Amniotic stem cell (primary cell): Measurements from ENCODE around the gene MAD1L1.
"Not testable (repeated sequence)": the region's sequence is repeated elsewhere in the genome, so short reads cannot be mapped to it uniquely, and the experiment has no call there.

Experiments
- DNase-seq: peaks from one replicate; lab custom pipeline; 2025; lab: John Stamatoyannopoulos, UW

The MAD1L1 gene

DNA sequence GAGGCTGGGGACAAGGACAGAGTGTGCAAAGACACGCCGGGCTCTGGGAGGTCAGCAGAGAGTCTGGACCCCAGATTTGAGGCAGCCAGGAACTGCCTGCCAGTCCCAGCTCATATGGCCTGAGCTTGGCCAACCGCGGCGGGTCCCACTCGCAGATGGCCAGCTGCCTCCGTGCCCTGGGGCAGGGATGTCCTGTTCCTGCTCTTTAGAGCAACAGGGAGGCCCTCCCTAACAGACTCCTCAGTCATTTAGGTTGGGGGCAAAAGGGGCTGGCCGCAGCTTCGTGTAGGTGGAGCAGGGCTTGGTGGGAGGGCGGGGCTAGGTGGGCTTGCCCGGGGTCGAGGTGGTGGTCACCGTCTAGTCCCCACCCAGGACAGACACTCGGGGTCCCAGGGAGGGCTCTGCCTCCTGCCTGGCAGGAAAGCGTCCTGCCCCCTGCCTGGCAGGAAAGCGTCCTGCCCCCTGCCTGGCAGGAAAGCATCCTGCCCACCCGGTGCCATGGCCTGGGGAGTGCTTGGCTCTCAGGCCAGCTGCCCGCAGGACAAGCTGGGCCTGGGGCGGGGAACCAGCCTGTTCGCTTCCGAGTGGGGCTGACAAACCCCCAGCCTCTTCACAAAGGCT is 393.7 kb downstream of the MAD1L1 start:
- DNase-seq: not testable (repeated sequence)

DNA sequence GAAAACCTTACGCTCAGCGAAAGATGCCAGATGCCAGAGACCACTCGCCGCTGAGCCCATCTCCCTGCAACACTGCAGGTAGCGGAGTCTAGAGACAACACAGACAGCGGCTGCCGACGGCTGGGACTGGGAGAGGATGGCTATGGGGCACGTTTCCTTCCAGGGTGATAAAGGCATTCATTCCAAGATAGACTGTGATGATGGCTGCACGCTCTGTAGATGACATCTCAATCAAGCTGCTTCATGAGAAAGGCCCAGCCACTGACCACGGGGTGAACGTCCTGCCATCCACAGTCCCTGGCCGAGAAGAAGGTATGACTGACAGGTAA is 394.2 kb downstream of the MAD1L1 start:
- DNase-seq: not testable (repeated sequence)

DNA sequence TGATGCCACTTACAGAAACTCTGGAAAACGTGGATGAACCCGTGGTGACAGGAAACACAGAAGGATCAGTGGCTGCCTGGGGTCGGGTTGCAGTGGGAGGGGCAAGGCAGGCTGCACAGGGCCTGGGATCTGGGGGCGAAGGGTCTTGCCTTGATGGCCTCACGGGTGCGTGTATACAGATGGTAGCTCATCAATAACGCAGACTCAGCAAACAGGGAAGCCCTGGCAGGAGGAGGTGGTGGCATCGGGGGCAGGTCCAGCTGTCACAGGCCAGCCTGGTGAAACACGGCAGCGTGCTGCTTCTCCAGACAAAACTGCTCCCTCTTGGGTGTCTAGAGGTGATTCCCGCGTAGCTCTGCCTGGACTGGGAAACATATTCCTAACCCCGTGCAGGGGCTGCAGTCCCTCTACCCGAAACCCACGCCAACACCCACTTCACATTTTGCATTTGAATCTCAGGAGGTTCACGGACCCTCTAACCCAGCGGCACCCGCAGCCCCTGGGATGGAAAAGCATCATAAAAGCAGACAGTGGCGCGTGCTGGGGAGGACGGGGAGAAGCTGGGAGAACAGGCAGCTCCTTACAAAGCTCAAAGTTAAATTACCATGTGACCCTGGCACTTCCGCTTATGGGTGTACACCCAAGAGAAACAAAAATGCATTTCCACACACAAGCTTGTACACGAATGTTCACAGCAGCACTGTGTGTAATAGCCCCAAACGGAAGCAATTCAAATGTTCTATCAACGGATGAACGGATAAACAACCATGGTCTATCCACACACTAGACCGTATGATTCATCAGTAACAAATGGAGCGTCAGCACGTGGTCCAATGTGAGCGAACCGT is 394.8 kb downstream of the MAD1L1 start:
- not testable (repeated sequence) for DNase-seq

DNA sequence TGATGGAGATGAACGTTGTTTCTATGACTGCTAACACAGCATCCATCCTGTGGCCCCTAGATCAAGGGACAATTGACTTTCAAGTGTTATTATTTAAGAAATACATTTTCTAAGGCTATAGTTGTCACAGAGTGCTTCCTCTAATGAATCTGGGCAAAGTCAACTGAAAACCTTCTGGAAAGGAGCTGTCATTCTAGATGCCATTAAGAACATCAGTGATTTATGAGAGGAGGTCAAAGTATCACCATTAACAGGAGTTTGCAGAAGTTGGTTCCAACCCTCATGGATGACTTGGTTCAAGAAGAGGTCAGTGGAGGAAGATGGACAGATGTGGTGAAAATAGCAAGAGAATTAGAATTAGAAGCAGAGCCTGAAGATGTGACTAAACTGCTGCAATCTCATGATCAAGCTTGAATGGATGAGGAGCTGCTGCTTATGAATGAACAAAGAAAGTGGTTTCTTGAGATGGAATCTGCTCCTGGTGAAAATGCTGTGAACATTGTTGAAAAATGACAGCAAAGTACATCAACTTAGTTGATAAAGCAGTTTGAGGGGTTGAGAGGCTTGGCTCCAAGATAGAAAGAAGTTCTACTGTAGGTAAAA is 400.7 kb downstream of the MAD1L1 start:
- DNase-seq: not testable (repeated sequence)

DNA sequence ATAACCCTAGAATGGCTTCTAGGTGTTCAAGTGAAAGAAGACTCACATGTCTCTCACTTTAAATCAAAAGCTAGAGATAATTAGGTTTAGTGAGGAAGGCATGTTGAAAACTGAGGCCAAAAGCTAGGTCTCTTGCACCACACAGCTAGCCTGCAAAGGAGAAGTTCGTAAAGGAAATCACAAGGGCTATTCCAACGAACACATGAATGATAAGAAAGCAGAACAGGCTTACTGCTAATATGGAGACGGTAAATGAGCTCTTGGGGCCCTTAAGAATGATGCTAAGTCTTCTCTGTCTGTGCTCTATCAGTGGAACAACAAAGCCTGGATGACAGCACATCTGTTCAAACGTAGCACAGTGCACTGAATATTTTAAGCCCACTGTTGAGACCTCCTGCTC is 401.3 kb downstream of the MAD1L1 start:
- DNase-seq: not testable (repeated sequence)

DNA sequence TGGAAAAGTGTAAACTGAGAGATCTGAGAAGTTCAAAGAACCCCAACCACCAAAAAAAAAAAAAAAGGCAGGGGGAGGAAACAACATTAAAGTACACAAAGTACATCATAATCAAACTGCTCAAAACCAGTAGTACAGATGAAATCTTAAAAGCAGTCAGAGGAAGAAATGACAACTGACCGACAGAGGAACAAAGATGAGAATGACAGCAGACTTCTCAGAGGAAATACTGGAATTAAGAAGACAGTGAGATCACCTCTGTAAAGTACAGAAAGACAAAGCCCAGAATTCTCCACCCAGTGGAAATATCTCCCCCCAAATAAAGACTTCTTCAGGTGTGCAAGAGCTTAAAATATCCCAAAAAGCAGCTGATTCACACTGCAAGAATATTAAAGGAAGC is 403.1 kb downstream of the MAD1L1 start:
- DNase-seq: not testable (repeated sequence)

DNA sequence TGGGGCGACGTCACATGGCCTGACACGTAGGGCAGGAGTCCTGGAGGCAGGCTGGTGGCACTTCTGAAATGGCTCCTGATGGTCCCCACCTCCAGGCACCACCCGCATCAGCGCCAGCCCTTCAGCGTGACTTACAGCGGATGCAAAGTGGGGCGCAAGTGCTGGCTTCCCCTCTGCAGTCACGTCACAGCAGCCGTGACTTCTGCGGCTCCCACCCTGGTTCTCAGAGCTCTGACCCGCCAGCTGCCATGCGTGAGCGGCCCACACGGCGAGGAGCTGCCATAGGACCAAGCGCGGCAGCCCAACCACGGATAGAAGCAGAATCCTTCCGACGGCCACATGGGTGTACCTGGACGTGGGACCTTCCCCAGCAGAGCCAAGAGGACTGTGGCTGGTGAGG is 403.6 kb downstream of the MAD1L1 start:
- DNase-seq: no peak

DNA sequence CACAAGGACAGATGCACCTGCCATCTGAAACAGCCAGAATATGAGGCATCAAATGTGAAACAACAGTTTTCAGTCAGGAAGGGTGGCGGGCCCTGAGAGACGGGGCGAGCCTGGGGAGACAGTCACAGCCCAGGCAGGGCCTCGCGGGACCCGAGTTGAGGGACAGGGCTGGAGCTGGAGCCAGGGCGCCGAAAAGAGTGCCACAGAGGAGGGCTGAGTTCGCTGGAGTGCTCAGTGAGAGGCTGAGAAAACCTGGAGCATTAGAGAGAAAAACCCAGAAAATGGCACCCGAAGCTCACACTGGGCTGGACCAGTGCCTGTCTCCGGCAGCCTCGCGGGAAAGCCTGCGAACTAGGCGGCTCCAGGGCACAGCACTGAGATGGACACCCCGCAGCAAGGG is 404.6 kb downstream of the MAD1L1 start:
- DNase-seq: not testable (repeated sequence)

DNA sequence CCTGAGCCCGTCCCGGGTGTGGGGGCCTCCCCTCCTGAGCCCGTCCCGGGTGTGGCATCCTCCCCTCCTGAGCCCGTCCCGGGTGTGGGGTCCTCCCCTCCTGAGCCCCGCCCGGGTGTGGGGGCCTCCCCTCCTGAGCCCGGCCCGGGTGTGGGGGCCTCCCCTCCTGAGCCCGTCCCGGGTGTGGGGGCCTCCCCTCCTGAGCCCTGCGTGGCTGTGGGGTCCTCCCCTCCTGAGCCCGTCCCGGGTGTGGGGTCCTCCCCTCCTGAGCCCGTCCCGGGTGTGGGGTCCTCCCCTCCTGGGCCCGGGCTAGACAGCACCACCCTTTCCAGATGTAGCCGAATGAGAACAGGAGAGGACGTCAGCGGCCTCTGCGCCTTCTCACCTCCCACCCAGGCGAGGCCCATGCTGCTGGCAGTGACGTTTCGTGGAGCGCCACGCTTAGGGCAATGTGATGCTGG is 405.2 kb downstream of the MAD1L1 start:
- DNase-seq: not testable (repeated sequence)

DNA sequence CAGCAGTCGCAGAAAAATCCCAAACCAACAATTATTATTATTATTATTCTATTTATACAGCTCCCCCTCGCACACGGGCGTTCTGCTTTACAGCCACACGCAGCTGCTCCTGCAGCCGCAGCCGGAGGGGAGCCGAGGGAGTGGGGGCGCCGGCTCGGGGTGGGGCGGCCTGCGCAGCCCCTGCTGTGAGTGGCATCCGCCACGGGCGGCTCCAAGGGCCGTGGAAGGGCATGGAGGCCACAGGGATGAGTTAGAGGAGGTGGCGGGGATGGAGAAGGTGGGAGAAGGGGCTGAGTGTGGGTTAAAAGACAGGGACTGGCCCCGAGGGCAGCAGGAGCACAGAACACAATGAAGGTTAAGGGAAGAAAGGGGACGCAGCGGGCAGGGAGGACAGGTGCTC is 405.8 kb downstream of the MAD1L1 start:
- DNase-seq: not testable (repeated sequence)

DNA sequence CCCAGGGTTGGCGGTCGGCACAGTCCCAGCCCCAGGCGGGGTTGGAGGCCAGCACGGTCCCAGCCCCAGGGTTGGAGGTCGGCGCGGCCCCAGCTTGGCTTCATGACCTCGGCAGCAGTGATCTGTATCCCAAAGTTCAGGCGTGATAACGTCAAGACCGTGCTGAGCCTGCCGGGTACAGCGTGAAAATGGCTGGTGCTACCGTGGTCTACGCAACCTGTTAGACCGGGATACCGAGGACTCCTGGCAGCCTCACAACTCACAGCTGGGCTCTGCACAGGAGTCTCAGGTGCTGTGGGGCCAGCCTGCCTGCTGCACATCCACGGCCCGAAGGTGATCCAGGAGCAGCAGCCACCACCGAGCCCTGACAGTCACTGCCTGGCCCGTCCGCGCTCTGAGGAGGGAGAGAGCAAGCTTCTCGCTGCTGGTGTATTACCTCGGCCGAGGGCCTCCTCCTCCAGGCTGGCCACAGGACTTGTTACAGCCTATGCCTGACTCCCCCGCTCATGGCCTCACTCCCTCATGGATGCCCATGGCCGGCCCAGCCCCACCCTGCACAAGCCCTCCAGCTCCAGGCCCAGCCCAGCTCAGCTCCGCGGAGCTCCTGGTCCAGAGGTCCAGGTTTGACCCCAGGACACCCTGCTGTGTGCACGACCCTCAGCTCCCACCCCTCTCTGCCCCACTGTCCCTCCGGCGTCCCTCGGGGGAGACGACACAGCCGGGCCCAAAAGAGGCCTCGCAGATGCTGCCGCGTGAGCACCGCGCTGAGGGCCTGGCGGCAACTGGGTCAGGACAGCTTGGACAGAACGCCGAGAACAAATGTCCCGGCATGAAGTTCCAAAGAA is 406.6 kb downstream of the MAD1L1 start:
- no peak for DNase-seq

DNA sequence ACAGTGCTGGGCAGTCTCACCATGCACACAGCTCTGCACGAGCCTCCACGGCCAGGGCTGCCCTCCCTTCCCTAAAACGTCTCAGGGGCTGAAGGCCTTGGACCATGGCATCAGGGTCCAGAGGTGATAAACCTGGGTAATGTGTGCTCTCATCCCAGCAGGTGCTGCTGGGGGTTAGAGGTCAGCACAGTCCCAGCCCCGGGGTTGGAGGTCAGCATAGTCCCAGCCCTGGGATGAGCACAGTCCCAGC is 407.2 kb downstream of the MAD1L1 start:
- not testable (repeated sequence) for DNase-seq

DNA sequence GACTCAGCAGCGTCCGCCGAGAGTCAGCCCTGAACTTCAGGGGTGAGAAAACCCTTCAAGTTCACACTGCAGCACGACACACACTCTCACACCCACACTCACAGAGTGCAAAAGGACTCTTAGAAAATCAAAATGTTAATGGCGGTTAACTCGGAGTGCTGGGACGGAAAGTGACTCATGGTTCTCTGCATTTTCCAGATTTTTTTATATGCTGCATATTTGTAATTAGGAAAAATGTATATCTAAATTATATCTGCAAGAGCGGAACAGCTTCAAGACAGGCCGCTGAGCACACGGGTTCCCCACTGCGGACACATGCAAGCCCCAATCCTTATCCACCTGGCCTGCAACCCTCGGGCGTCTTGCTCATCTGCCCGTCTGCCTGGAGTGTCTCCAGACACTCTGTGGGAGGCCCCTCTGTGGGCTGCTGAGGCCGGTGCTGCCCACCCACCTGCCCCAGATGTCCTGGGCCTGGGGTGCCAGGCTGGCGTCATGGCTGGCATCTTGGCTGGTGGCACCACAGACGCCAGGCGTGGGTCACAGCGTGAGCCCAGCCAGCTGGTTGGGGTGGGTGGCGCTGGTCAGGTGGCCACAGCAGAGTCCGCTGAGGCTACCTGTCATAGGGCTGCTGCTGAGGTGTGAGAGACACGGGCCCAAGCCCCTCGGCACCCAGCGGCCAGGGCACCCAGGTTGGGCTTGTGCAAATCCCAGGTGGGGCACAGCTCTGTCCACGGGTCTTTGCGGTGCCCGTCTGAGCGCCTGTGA is 407.7 kb downstream of the MAD1L1 start:
- DNase-seq: not testable (repeated sequence)

DNA sequence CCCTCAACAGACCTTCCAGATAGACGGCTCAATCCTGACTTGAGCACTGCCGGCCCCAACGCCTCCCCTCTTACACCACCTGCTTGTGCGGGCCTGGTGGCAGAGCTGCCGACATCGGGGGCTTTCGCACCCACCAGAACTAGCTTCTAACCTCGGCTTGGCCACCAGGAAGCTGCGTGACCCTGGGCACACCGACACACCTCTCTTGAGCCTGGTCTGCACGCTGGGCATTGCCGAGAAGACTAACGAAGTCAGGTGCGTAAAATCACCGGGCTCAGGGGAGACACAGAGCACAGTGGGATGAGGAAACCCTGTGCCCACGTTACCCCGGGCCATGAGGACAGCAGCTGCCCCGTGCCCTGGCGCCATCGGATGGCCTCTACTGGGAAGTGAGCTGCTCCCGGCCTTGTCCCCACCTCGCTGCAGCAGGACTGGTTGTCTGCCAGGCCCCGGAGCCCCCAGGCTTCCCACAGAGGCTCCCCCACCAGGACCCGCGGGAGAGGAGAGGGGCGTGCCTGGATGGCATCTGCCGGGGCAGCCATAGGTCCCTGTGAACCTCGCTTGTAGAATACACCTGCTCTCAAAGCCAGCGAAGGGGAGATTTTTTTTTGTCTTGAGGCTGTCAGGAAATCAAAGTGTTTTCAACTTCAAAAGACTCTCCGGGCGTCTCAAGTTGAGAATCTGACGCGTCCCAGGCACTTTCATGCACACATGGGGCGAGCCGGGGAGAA is 408.4 kb downstream of the MAD1L1 start:
- DNase-seq: not testable (repeated sequence)

DNA sequence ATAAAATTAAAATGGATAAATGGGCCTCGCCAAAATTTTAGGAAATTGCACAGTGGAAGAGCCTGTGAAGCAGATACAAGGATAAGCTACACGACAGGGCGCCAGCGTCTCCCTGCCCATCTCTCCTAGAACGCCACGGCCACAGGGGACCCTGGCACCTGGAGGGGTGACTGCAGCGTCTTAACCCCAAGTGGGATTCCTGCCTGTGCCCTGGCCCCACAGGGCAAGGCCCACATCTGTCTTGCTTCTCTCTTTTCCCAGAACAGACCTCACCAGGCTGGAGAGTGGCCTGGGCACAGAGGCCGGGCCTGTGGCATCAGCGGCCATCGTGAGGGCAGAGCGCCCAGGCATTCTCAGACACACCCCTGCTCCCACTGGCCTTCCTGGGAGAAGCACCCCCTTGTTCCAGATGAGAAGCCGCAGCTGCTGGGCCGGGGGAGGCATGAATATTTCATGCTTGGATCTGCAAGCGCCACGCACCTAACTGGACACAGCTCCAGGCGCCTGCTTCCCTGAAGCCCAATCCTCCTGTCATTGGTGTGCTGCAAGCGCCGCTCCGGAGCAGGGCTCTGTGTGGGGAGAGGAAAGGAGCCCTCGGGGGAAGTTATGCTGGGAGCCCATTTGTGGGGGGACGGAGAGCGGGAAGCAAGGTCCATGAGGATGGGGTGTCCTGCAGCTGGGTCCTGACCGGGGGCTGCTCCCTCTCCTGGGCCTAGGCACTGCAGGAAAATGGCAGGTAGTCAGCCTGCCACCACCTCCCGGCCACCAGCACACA is 409.2 kb downstream of the MAD1L1 start:
- DNase-seq: no peak

DNA sequence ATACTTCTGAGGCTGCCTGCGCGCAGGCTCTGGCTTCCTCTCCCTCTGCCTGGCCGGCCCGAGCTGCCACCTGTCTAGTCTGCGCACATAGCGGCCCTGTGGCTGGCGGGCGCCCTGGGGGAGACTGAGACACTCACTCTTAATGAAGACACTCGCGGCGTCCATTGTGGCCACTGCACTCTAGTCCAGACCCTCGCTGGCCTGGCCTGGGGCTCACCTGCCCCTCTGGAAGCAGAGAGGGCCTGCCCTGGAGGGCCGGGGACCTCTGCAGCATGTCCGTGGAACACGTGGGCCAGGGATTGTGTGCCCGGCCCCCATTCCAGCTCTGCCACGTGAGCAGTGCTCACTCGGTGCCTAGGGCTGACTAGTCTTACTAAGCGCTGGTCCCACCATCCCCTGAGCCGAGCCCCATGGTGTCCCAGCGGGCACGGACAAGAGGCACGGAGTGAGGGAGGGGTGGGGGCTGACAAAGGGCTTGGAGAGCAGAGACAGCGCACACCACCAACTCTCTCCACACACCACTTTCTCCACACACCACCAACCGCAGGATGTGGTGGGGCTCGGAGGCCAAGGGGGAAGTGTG is 413.4 kb downstream of the MAD1L1 start:
- no peak for DNase-seq

DNA sequence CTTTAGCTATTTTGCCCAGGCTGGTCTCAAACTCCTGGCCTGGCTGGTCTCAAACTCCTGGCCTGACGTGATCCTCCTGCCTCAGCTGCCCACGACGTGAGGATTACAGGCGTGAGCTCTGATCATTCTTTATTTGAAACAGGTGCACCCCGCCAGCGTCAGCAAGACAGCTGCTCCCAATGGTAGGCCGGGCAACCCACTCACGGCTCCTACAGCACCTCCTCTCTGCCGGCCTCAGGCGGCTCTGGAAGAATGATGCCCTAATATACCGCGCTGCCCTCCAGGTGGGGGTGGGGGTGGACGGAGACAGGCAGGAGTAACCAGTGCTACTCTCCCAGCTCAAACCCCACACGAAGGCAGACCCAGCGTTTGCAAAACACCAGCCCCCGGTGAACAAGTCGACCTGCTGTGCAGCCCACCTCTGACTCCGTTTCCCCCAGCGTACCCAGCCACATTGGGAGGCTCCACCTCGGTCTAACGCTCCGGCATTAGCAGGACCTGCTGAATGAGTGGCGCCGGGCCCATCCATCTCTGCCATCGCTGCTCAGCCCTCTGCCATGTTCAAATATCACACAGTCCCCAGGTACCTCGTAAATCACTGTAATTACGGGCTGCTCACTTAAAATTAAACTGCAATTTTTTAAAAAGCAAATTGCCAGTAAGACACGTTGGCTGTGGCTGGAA is 414.0 kb downstream of the MAD1L1 start:
- no peak for DNase-seq

DNA sequence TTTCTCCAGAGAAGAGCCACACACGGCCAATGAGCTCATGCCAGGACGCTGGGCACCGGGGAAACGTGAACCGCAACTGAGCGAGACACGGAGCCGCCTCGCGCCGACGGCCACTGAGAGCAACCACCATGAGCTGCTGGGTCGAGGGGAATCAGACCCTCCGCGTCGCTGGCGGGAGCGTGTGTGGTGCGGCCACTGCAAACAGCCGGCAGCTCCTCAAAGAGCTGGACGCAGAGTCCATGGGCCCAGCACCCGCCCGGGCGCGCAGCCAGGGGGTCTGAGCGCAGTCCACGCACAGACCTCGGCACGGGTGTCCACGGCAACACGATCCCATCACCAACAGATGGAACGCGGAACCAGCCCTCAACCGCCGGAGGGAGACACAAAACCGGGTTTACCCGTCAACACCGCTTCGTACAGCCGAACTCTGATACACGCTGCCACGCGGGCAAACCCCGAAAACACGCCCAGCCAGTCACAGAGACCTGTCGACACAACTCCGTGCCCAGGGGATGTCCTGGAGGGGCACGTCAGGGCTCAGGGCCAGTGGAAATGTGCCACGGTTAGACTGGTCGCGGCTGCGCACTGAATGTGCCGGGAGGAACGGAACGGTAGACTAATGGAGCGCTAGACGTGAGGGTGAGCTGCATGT is 415.6 kb downstream of the MAD1L1 start:
- no peak for DNase-seq

DNA sequence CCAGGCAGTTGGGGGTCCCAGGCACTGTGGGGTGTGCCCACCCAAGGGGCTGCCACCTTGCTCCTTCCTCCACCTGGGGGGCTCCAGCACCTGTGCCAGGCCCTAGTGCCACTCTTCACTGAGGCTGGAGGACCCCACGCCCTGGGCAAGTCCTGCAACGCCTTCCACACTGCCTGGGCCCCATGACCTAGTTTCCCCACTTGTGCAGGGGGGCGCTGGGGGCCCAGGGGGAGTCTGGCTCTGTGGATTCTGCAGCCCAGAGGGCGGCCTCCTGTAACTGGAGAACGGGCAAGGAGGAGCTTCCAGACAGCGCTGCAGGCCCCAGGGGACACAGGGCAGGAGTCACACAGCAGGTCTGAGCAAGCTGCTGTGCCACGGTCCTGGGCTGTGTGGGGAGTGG is 416.3 kb downstream of the MAD1L1 start:
- not testable (repeated sequence) for DNase-seq
